Measurements from ENCODE around the gene CD209. TPM values are rescaled to one million over a fixed set of nuclear protein-coding genes. Genes with fewer than 3 reads are reported as not detected.
"Not testable (repeated sequence)": the region's sequence is repeated elsewhere in the genome, so short reads cannot be mapped to it uniquely, and the experiment has no call there.

Gene CD209
- total RNA-seq, 1 donor from 2014 or later = 8.8 TPM

DNA sequence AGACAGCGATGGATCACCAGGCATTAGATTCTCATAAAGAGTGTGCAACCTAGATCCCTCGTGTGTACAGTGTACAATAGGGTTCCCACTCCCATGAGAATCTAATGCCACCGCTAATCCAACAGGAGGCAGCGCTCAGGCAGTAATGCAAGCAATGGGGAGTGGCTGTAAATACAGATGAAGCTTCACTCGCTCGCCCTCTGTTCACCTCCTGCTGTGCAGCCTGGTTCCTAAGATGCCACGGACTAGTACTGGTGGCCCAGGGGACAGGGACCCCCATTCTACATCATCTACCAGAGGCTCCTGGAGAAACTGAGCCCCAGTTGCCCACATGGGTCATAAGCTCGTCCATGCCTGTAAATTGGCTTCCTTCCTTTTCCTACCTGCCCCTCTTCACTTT is 23.7 kb upstream of the CD209 start:
- H3K4me1 ChIP-seq = peaks cover 11% of the 10 kb centered on the region
- intact Hi-C loops (cut with DNase I) = no loop called here
- no peaks in the 10 kb centered on the region for H3K36me3 ChIP-seq
- DNase-seq (ENCODE audit: extremely low spot score in 2 of 2) = no peak
- H3K27ac ChIP-seq = no peak overlapping the region
- H3K4me3 ChIP-seq = no peak overlapping the region
- TF ChIP-seq, protein P1, sequence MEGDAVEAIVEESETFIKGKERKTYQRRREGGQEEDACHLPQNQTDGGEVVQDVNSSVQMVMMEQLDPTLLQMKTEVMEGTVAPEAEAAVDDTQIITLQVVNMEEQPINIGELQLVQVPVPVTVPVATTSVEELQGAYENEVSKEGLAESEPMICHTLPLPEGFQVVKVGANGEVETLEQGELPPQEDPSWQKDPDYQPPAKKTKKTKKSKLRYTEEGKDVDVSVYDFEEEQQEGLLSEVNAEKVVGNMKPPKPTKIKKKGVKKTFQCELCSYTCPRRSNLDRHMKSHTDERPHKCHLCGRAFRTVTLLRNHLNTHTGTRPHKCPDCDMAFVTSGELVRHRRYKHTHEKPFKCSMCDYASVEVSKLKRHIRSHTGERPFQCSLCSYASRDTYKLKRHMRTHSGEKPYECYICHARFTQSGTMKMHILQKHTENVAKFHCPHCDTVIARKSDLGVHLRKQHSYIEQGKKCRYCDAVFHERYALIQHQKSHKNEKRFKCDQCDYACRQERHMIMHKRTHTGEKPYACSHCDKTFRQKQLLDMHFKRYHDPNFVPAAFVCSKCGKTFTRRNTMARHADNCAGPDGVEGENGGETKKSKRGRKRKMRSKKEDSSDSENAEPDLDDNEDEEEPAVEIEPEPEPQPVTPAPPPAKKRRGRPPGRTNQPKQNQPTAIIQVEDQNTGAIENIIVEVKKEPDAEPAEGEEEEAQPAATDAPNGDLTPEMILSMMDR (IDR thresholded peaks at IDR 0.05) = no peak
- no peak for TF ChIP-seq POLR2A (IDR thresholded peaks at IDR 0.05)
- TF ChIP-seq POLR2AphosphoS5 (IDR thresholded peaks at IDR 0.05; ENCODE audit: insufficient read depth in 1 of 2, low read depth in 1 of 2) = no peak
- no peaks in the 10 kb centered on the region for H3K9me3 ChIP-seq
- H3K27me3 ChIP-seq = no peaks in the 10 kb centered on the region

- Histone ChIP-seq H3K9me3 (no peaks in the 10 kb centered on the region), H3K27me3 (no peaks in the 10 kb centered on the region), H3K4me1 (peaks cover 11% of the 10 kb centered on the region), H3K36me3 (no peaks in the 10 kb centered on the region), H3K4me3 (no peak overlapping the region), H3K27ac (no peak overlapping the region)
- intact Hi-C loops (cut with DNase I) = no loop called here
- TF ChIP-seq POLR2A (IDR thresholded peaks at IDR 0.05) = no peak
- TF ChIP-seq, protein P1 (IDR thresholded peaks at IDR 0.05) = no peak
- no peak for TF ChIP-seq POLR2AphosphoS5 (IDR thresholded peaks at IDR 0.05; ENCODE audit: insufficient read depth in 1 of 2, low read depth in 1 of 2)
- DNase-seq (ENCODE audit: extremely low spot score in 2 of 2) = no peak
Observed at GRCh38 chr19:7769171-7769570, 21.8 kb upstream of the CD209 start.

- no peak overlapping the region for H3K4me3 ChIP-seq
- TF ChIP-seq POLR2AphosphoS5 (IDR thresholded peaks at IDR 0.05; ENCODE audit: insufficient read depth in 1 of 2, low read depth in 1 of 2) = no peak
- H3K9me3 ChIP-seq = no peaks in the 10 kb centered on the region
- no peaks in the 10 kb centered on the region for H3K4me1 ChIP-seq
- no peaks in the 10 kb centered on the region for H3K27me3 ChIP-seq
- H3K36me3 ChIP-seq = no peaks in the 10 kb centered on the region
- intact Hi-C loops (cut with DNase I) = no loop called here
- no peak for DNase-seq (ENCODE audit: extremely low spot score in 2 of 2)
- H3K27ac ChIP-seq = no peak overlapping the region
Observed at GRCh38 chr19:7767487-7767886, 20.2 kb upstream of the CD209 start.

DNA sequence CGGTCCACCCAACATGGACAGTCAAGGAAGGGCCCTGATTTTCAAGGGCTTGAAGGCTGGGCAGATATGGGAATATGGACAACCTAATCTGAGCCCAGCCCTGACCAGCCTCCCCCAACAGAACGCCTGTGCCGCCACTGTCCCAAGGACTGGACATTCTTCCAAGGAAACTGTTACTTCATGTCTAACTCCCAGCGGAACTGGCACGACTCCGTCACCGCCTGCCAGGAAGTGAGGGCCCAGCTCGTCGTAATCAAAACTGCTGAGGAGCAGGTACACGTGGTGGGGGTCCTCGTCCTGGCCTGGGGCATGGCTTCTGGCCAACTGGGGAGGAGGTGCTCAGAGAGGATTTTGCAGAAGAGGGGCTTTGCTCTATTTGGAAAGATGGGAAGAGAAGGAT is 19.2 kb upstream of the CD209 start:
- Histone ChIP-seq H3K4me1 (no peaks in the 10 kb centered on the region), H3K27ac (no peak overlapping the region), H3K36me3 (no peaks in the 10 kb centered on the region), H3K4me3 (no peak overlapping the region), H3K27me3 (no peaks in the 10 kb centered on the region), H3K9me3 (no peaks in the 10 kb centered on the region)
- intact Hi-C loops (cut with DNase I) = no loop called here
- no peak for DNase-seq (ENCODE audit: extremely low spot score in 2 of 2)
- TF ChIP-seq, protein P1 (IDR thresholded peaks at IDR 0.05) = no peak
- TF ChIP-seq POLR2A (IDR thresholded peaks at IDR 0.05) = no peak
- no peak for TF ChIP-seq POLR2AphosphoS5 (IDR thresholded peaks at IDR 0.05; ENCODE audit: insufficient read depth in 1 of 2, low read depth in 1 of 2)

- not testable (repeated sequence) for DNase-seq (ENCODE audit: extremely low spot score in 2 of 2); H3K27ac ChIP-seq
Observed at GRCh38 chr19:7765043-7765442, 17.7 kb upstream of the CD209 start.

GRCh38 chr19:7764157-7764556 is 16.8 kb upstream of the CD209 start:
- H3K36me3 ChIP-seq; H3K27ac ChIP-seq; H3K4me1 ChIP-seq; H3K9me3 ChIP-seq; intact Hi-C loops (cut with DNase I); H3K4me3 ChIP-seq; DNase-seq (ENCODE audit: extremely low spot score in 2 of 2); H3K27me3 ChIP-seq: not testable (repeated sequence)

More at GRCh38 chr19:7765043-7765442, 17.7 kb upstream of the CD209 start:
- H3K9me3 ChIP-seq; H3K36me3 ChIP-seq; H3K4me3 ChIP-seq; H3K4me1 ChIP-seq; intact Hi-C loops (cut with DNase I); H3K27me3 ChIP-seq: not testable (repeated sequence)

DNA sequence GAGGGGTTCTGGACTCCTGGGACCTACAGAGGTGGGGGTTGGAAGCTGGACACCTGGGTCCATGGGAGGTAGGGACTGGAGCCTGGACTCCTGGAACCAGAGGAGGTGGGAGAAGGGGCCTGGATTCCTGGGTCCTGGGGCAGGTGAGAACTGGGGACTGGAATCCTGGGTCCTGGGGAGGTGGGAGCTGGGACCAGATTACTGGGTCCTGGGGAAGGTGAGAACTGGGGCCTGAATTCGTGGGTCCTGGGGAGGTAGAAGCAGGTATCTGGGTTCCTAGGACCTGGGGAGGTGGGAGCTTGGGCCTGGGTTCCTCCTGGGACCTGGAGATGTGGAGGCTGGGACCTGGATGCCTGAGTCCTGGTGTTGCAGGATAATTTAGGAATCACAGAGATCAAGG is 16.4 kb upstream of the CD209 start:
- DNase-seq (ENCODE audit: extremely low spot score in 2 of 2) = no peak
- Histone ChIP-seq H3K27ac (no peak overlapping the region), H3K4me1 (no peaks in the 10 kb centered on the region), H3K36me3 (no peaks in the 10 kb centered on the region), H3K9me3 (no peaks in the 10 kb centered on the region), H3K27me3 (no peaks in the 10 kb centered on the region), H3K4me3 (no peak overlapping the region)
- no peak for TF ChIP-seq POLR2AphosphoS5 (IDR thresholded peaks at IDR 0.05; ENCODE audit: insufficient read depth in 1 of 2, low read depth in 1 of 2)
- intact Hi-C loops (cut with DNase I) = no loop called here
